ENCODE results near the gene MAST3. TPM values are rescaled to one million over a fixed set of nuclear protein-coding genes. Genes with fewer than 3 reads are reported as not detected.

The MAST3 gene
- total and polyA plus RNA-seq, 2 of the 13 experiments (the other 11 are each of a cell fraction or from before 2014, with no cell fraction given), result 4.1 to 4.6 TPM

GRCh38 chr19:18193388-18194180 lies 96.0 kb downstream of the MAST3 start (continued):
- no peak for TF ChIP-seq ZBTB40 (IDR thresholded peaks at IDR 0.05)
- peak; percentile 2; the same call in 1 of the 2 replicates for TF ChIP-seq ZBTB40 (CRISPR knock-in tag; IDR thresholded peaks at IDR 0.05)
- TF ChIP-seq ZXDC (CRISPR knock-in tag; IDR thresholded peaks at IDR 0.05), result 0 out of 2 replicates have a peak, but pooled peaks have one; percentile 34
- no peak for TF ChIP-seq FOXJ3 (CRISPR knock-in tag; IDR thresholded peaks at IDR 0.05; ENCODE audit: borderline replicate concordance)
- TF ChIP-seq MYC (CRISPR knock-in tag; IDR thresholded peaks at IDR 0.05; ENCODE audit: borderline replicate concordance), result peak; percentile 46; the same call in 1 of the 2 replicates
- TF ChIP-seq ZNF484 (CRISPR knock-in tag; IDR thresholded peaks at IDR 0.05; ENCODE audit: borderline replicate concordance, low read depth), result no peak
- no peak for TF ChIP-seq SIN3A (IDR thresholded peaks at IDR 0.05; ENCODE audit: borderline replicate concordance, low read depth, low read length)
- no peak for TF ChIP-seq CBX5 (CRISPR knock-in tag; IDR thresholded peaks at IDR 0.05; ENCODE audit: borderline replicate concordance)
- 0 out of 2 replicates have a peak, but pooled peaks have one; percentile 19 for TF ChIP-seq ZNF543 (CRISPR knock-in tag; IDR thresholded peaks at IDR 0.05)
- TF ChIP-seq REPIN1 (CRISPR knock-in tag; IDR thresholded peaks at IDR 0.05; ENCODE audit: borderline replicate concordance, low read depth), result peak; percentile 65; the same call in 1 of the 2 replicates
- TF ChIP-seq TOE1 (CRISPR knock-in tag; IDR thresholded peaks at IDR 0.05), result no peak
- TF ChIP-seq ZNF333 (CRISPR knock-in tag; IDR thresholded peaks at IDR 0.05; ENCODE audit: borderline replicate concordance), result 0 out of 2 replicates have a peak, but pooled peaks have one; percentile 48
- 0 out of 2 replicates have a peak, but pooled peaks have one; percentile 43 for TF ChIP-seq HES4 (CRISPR knock-in tag; IDR thresholded peaks at IDR 0.05; ENCODE audit: borderline replicate concordance)
- no peak for TF ChIP-seq NFIB (CRISPR knock-in tag; IDR thresholded peaks at IDR 0.05; ENCODE audit: borderline replicate concordance)
- peak; percentile 10; the same call in 1 of the 2 replicates for TF ChIP-seq SALL1 (CRISPR knock-in tag; IDR thresholded peaks at IDR 0.05)
- TF ChIP-seq ZNF569 (CRISPR knock-in tag; IDR thresholded peaks at IDR 0.05; ENCODE audit: borderline replicate concordance), result no peak
- peak; percentile 57 for TF ChIP-seq MAX (IDR thresholded peaks at IDR 0.05)

Measured in HepG2 (cell line).